ENCODE measurements around the gene COL19A1. TPM values are rescaled to one million over a fixed set of nuclear protein-coding genes. Genes with fewer than 3 reads are reported as not detected.

The COL19A1 gene
- total and polyA plus RNA-seq, 2 experiments from 2014 or later = not detected

DNA sequence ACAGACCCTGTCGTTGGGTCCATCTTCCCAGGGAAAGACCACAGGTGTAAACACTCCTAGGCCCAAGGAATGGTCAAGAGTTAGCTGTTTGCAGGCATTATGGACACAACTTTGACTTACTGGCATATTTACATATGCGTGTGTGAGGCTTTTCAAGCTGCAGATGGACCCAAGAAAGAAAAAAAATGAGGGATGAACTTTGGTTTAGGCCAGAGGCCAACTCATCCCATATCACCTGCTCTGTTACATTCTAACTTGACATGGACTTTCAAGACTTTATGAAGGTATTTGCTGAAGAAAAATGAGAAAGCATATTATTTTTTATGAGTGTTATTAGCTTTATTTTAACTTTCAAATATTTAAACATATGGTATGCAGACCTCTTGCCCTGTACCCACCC lies 6.9 kb downstream of the COL19A1 start (continued):
- TF ChIP-seq, protein P1, sequence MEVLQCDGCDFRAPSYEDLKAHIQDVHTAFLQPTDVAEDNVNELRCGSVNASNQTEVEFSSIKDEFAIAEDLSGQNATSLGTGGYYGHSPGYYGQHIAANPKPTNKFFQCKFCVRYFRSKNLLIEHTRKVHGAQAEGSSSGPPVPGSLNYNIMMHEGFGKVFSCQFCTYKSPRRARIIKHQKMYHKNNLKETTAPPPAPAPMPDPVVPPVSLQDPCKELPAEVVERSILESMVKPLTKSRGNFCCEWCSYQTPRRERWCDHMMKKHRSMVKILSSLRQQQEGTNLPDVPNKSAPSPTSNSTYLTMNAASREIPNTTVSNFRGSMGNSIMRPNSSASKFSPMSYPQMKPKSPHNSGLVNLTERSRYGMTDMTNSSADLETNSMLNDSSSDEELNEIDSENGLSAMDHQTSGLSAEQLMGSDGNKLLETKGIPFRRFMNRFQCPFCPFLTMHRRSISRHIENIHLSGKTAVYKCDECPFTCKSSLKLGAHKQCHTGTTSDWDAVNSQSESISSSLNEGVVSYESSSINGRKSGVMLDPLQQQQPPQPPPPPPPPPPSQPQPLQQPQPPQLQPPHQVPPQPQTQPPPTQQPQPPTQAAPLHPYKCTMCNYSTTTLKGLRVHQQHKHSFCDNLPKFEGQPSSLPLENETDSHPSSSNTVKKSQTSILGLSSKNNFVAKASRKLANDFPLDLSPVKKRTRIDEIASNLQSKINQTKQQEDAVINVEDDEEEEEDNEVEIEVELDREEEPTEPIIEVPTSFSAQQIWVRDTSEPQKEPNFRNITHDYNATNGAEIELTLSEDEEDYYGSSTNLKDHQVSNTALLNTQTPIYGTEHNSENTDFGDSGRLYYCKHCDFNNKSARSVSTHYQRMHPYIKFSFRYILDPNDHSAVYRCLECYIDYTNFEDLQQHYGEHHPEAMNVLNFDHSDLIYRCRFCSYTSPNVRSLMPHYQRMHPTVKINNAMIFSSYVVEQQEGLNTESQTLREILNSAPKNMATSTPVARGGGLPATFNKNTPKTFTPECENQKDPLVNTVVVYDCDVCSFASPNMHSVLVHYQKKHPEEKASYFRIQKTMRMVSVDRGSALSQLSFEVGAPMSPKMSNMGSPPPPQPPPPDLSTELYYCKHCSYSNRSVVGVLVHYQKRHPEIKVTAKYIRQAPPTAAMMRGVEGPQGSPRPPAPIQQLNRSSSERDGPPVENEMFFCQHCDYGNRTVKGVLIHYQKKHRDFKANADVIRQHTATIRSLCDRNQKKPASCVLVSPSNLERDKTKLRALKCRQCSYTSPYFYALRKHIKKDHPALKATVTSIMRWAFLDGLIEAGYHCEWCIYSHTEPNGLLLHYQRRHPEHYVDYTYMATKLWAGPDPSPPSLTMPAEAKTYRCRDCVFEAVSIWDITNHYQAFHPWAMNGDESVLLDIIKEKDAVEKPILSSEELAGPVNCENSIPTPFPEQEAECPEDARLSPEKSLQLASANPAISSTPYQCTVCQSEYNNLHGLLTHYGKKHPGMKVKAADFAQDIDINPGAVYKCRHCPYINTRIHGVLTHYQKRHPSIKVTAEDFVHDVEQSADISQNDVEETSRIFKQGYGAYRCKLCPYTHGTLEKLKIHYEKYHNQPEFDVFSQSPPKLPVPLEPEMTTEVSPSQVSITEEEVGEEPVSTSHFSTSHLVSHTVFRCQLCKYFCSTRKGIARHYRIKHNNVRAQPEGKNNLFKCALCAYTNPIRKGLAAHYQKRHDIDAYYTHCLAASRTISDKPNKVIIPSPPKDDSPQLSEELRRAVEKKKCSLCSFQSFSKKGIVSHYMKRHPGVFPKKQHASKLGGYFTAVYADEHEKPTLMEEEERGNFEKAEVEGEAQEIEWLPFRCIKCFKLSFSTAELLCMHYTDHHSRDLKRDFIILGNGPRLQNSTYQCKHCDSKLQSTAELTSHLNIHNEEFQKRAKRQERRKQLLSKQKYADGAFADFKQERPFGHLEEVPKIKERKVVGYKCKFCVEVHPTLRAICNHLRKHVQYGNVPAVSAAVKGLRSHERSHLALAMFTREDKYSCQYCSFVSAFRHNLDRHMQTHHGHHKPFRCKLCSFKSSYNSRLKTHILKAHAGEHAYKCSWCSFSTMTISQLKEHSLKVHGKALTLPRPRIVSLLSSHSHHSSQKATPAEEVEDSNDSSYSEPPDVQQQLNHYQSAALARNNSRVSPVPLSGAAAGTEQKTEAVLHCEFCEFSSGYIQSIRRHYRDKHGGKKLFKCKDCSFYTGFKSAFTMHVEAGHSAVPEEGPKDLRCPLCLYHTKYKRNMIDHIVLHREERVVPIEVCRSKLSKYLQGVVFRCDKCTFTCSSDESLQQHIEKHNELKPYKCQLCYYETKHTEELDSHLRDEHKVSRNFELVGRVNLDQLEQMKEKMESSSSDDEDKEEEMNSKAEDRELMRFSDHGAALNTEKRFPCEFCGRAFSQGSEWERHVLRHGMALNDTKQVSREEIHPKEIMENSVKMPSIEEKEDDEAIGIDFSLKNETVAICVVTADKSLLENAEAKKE (CRISPR knock-in tag; IDR thresholded peaks at IDR 0.05) = no peak
- no peak for TF ChIP-seq EZH2 (IDR thresholded peaks at IDR 0.05; ENCODE audit: low read depth, unreplicated experiment)

DNA sequence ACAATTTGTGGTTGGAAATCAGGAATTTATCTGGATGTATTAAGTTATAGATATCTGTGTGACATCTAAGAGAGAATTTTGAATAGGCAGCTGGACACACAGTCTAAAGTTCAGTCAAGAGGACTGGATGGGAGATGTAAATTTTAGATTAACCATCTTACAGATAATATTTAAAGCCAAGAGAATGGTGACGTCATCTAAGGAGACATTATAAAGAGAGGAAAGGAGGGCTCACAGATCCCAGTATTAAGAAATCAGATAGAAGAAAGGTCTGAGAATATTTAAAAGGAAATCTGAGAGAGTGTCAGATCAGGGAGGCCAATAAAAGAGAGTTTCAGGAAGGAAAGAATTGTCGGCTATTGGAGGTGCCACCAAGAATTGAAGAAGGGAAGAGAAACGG lies 9.4 kb downstream of the COL19A1 start:
- Histone ChIP-seq H3K4me2 (no peak overlapping the region), H2AFZ (no peak overlapping the region), H4K20me1 (replicated peaks; ENCODE audit: insufficient read depth) (no peaks in the 10 kb centered on the region), H3K4me3 (no peak overlapping the region), H3K36me3 (ENCODE audit: insufficient read depth) (no peaks in the 10 kb centered on the region), H3K4me1 (ENCODE audit: insufficient read depth) (no peaks in the 10 kb centered on the region), H3K79me2 (replicated peaks; ENCODE audit: insufficient read depth) (no peaks in the 10 kb centered on the region), H3K9me2 (ENCODE audit: insufficient read depth) (peaks cover 10% of the 10 kb centered on the region; the same call in 1 of the 2 replicates), H3K27me3 (ENCODE audit: insufficient read depth) (no peaks in the 10 kb centered on the region), H3F3A (replicated peaks; ENCODE audit: low read depth) (no peaks in the 10 kb centered on the region), H3K27ac (ENCODE audit: low read depth) (no peak overlapping the region)
- no peaks in the 10 kb centered on the region for H3K9me3 Mint-ChIP-seq
- no peaks in the 10 kb centered on the region for H3K36me3 Mint-ChIP-seq (ENCODE audit: low read depth)
- H3K27ac Mint-ChIP-seq = no peak overlapping the region
- no peak for DNase-seq (ENCODE audit: low spot score)
- no peak overlapping the region for H3K4me3 Mint-ChIP-seq
- peaks cover under 1% of the 10 kb centered on the region; the same call in 2 of the 3 replicates for H3K4me1 Mint-ChIP-seq
- no peak for ATAC-seq
- no peaks in the 10 kb centered on the region for H3K27me3 Mint-ChIP-seq (ENCODE audit: insufficient read depth, low read depth, poor library complexity)
- TF ChIP-seq, protein P2, sequence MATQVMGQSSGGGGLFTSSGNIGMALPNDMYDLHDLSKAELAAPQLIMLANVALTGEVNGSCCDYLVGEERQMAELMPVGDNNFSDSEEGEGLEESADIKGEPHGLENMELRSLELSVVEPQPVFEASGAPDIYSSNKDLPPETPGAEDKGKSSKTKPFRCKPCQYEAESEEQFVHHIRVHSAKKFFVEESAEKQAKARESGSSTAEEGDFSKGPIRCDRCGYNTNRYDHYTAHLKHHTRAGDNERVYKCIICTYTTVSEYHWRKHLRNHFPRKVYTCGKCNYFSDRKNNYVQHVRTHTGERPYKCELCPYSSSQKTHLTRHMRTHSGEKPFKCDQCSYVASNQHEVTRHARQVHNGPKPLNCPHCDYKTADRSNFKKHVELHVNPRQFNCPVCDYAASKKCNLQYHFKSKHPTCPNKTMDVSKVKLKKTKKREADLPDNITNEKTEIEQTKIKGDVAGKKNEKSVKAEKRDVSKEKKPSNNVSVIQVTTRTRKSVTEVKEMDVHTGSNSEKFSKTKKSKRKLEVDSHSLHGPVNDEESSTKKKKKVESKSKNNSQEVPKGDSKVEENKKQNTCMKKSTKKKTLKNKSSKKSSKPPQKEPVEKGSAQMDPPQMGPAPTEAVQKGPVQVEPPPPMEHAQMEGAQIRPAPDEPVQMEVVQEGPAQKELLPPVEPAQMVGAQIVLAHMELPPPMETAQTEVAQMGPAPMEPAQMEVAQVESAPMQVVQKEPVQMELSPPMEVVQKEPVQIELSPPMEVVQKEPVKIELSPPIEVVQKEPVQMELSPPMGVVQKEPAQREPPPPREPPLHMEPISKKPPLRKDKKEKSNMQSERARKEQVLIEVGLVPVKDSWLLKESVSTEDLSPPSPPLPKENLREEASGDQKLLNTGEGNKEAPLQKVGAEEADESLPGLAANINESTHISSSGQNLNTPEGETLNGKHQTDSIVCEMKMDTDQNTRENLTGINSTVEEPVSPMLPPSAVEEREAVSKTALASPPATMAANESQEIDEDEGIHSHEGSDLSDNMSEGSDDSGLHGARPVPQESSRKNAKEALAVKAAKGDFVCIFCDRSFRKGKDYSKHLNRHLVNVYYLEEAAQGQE (IDR thresholded peaks at IDR 0.05; ENCODE audit: unreplicated experiment) = no peak
- TF ChIP-seq EZH2 (IDR thresholded peaks at IDR 0.05; ENCODE audit: low read depth, unreplicated experiment) = no peak

Data from GM23338 (cell line).